OCI-LY1 (cell line): ENCODE data around the gene MMP21.

Experiments used
- H2AFZ ChIP-seq: fragments of 200-600 bp; sonication (generic), shearing (Covaris generic); 2 replicates; pipeline ENCODE4 v1.6.0; 2014; ENCODE audit warnings: antibody characterized with exemption, mild to moderate bottlenecking, low read length
- H3F3A ChIP-seq: fragments of 200-600 bp; sonication (generic), shearing (Covaris generic); 2 replicates; pipeline ENCODE4 v1.6.0; 2014; ENCODE audit warnings: mild to moderate bottlenecking, antibody characterized with exemption, low read length, moderate library complexity; ENCODE audit not compliant: insufficient read depth
- H3K27ac ChIP-seq: fragments of 200-600 bp; sonication (generic); 2 replicates; pipeline ENCODE4 v1.5.1; 2014; ENCODE audit warnings: low read length, mixed run types, mild to moderate bottlenecking, low read depth; ENCODE audit not compliant: poor library complexity, severe bottlenecking
- H3K27me3 ChIP-seq: fragments of 200-600 bp; sonication (generic); 2 replicates; pipeline ENCODE4 v1.6.0; 2014; ENCODE audit warnings: antibody characterized with exemption, mild to moderate bottlenecking, low read length, moderate library complexity; ENCODE audit not compliant: insufficient read depth
- H3K36me3 ChIP-seq: fragments of 200-600 bp; sonication (generic); 2 replicates; pipeline ENCODE4 v1.6.1; 2014; ENCODE audit warnings: mild to moderate bottlenecking, antibody characterized with exemption, low read length, moderate library complexity, mixed read lengths; ENCODE audit not compliant: insufficient read depth
- H3K4me1 ChIP-seq: fragments of 200-600 bp; sonication (generic); 2 replicates; pipeline ENCODE4 v1.5.1; 2014; ENCODE audit warnings: mild to moderate bottlenecking, low read length, moderate library complexity; ENCODE audit not compliant: insufficient read depth, severe bottlenecking
- H3K4me2 ChIP-seq: fragments of 200-600 bp; sonication (generic), shearing (Covaris generic); 2 replicates; pipeline ENCODE4 v1.6.1; 2014; ENCODE audit warnings: low read length
- H3K4me3 ChIP-seq: fragments of 200-600 bp; sonication (generic); 2 replicates; pipeline ENCODE4 v1.5.1; 2014; ENCODE audit warnings: low read length, low read depth, mild to moderate bottlenecking, mixed read lengths; ENCODE audit not compliant: poor library complexity, severe bottlenecking
- H3K79me2 ChIP-seq: fragments of 200-600 bp; shearing (Covaris generic); 2 replicates; pipeline ENCODE4 v1.6.1; 2016; ENCODE audit warnings: mixed run types, low read length, mixed read lengths; ENCODE audit not compliant: insufficient read depth
- H3K9ac ChIP-seq: fragments of 200-600 bp; sonication (generic), shearing (Covaris generic); 2 replicates; pipeline ENCODE4 v1.6.1; 2014; ENCODE audit warnings: mild to moderate bottlenecking, low read length, mixed read lengths
- H3K9me2 ChIP-seq: fragments of 200-600 bp; sonication (generic), shearing (Covaris generic); 2 replicates; pipeline ENCODE4 v1.6.1; 2014; ENCODE audit warnings: low read depth, mild to moderate bottlenecking, low read length, mixed read lengths
- H3K9me3 ChIP-seq: fragments of 200-600 bp; shearing (Covaris generic); 2 replicates; pipeline ENCODE4 v1.6.1; 2014; ENCODE audit warnings: low read length, mixed read lengths
- H4K20me1 ChIP-seq: fragments of 200-600 bp; sonication (generic), shearing (Covaris generic); 2 replicates; pipeline ENCODE4 v1.6.0; 2016; ENCODE audit warnings: mild to moderate bottlenecking, low read length; ENCODE audit not compliant: insufficient read depth
- EZH2 ChIP-seq: fragments of 200-600 bp; sonication (generic), shearing (Covaris generic); IDR thresholded peaks from 2 replicates; pipeline ENCODE4 v1.8.0; 2017; ENCODE audit warnings: borderline replicate concordance, mixed run types, mild to moderate bottlenecking, antibody characterized with exemption, low read length, moderate library complexity, mixed read lengths
- TF ChIP-seq, protein P1 (sequence below): fragments of 200-600 bp; sonication (generic), shearing (Covaris generic); IDR thresholded peaks from 2 replicates; pipeline ENCODE4 v1.5.1; 2017; ENCODE audit warnings: mild to moderate bottlenecking, antibody characterized with exemption, low read length, moderate library complexity, mixed read lengths

MMP21 gene

DNA sequence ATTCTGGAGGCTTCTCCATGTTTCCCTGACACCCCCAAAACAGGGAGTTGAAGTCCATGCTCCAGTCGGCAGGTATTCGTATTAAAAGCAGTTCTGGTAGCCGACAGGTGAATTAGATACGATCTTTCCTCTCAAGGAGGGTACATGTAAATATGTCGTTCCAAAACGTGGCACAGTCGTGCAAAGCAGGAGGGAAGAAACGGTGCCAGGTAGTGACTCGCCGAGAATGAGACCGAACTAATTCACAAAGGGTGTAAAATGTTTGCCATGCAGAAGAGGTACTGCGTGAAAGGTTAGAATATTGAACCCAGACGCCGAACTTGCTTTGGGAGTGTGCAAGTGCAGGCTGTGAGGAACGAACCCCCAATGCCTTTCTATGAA, 55.6 kb downstream of the MMP21 start:
- Histone ChIP-seq H3K4me3 (peak overlapping the region; percentile 79), H3K4me1 (peaks cover 25% of the 10 kb centered on the region), H3K27me3 (no peaks in the 10 kb centered on the region), H3K27ac (peak overlapping the region; percentile 43), H2AFZ (peak overlapping the region; percentile 10; the same call in 1 of the 2 replicates), H4K20me1 (no peaks in the 10 kb centered on the region), H3K9me2 (no peaks in the 10 kb centered on the region), H3K4me2 (peak overlapping the region; percentile 72), H3K36me3 (peaks cover 39% of the 10 kb centered on the region), H3K9me3 (no peaks in the 10 kb centered on the region), H3F3A (no peaks in the 10 kb centered on the region), H3K79me2 (peaks cover 20% of the 10 kb centered on the region; the same call in 1 of the 2 replicates), H3K9ac (peak overlapping the region; percentile 79)
- TF ChIP-seq, protein P1, sequence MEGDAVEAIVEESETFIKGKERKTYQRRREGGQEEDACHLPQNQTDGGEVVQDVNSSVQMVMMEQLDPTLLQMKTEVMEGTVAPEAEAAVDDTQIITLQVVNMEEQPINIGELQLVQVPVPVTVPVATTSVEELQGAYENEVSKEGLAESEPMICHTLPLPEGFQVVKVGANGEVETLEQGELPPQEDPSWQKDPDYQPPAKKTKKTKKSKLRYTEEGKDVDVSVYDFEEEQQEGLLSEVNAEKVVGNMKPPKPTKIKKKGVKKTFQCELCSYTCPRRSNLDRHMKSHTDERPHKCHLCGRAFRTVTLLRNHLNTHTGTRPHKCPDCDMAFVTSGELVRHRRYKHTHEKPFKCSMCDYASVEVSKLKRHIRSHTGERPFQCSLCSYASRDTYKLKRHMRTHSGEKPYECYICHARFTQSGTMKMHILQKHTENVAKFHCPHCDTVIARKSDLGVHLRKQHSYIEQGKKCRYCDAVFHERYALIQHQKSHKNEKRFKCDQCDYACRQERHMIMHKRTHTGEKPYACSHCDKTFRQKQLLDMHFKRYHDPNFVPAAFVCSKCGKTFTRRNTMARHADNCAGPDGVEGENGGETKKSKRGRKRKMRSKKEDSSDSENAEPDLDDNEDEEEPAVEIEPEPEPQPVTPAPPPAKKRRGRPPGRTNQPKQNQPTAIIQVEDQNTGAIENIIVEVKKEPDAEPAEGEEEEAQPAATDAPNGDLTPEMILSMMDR, result no peak
- TF ChIP-seq EZH2, result no peak

DNA sequence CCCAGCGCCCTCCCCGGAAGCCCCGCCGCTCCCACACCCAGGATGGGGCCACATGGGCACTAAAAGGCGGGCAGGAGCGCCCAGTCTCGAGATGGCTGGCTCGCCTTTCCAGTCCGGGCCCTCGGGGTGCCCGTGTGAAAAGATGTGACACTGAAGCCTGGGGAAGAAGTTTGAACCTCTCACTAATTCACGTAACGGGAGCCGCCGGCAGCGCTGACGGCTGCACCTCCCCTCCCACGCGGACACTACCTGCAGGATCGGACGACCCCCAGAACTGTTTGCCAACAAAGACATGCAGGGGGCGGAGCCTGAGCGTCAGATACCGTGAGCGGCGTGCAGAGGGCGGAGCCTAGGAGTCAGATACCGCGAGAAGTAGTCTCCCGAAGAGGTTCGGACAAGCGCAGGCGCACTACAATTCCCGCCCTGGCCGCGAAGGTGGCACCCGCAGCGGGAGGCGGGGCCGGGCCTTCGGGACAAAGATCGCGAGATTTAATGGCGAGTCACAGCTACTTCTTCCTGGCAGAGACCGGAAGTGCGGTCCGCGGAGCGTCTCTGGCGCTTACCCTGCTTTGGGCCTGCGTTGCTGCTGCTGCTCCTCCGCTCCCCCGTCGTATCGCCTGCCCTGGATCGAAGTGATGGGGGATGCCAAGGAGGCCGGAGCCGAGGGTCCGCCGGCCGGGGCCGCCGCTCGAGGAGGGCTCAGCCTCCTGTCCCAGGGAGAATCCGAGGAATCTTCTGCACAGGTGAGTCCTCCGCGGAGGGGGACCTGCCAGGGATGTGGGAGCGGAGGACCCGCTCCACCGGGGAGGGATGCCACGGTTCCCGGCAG, 56.2 kb downstream of the MMP21 start, which contains the start of gene EDRF1:
Gene EDRF1 (plus strand): TSS at position 537 of the 829 bp plus-strand sequence. CDS start 99 bp downstream, at position 636.
- H3K9ac ChIP-seq, result peak within 1 kb of the TSS; percentile 79
- peaks cover 25% of the 10 kb centered on the region for H3K4me1 ChIP-seq
- H3K9me2 ChIP-seq, result no peaks in the 10 kb centered on the region
- no peaks in the 10 kb centered on the region for H3K27me3 ChIP-seq
- no peaks in the 10 kb centered on the region for H3K9me3 ChIP-seq
- peak within 1 kb of the TSS; percentile 79 for H3K4me3 ChIP-seq
- H3K36me3 ChIP-seq, result peaks cover 33% of the 10 kb centered on the region
- no peaks in the 10 kb centered on the region for H4K20me1 ChIP-seq
- TF ChIP-seq, protein P1, result no peak
- TF ChIP-seq EZH2, result no peak
- H2AFZ ChIP-seq, result peak within 1 kb of the TSS; percentile 25; the same call in 1 of the 2 replicates
- no peaks in the 10 kb centered on the region for H3F3A ChIP-seq
- peak within 1 kb of the TSS; percentile 43 for H3K27ac ChIP-seq
- H3K4me2 ChIP-seq, result peak within 1 kb of the TSS; percentile 72
- peaks cover 20% of the 10 kb centered on the region; the same call in 1 of the 2 replicates for H3K79me2 ChIP-seq
